Hepatic stellate cell (primary cell): Measurements from ENCODE around the gene P3H3.
"Not testable (repeated sequence)": the region's sequence is repeated elsewhere in the genome, so short reads cannot be mapped to it uniquely, and the experiment has no call there.

Experiments used
- DNase-seq: peaks from one replicate; pipeline ENCODE4 v3.0.0; 2011; ENCODE audit warnings: low spot score

P3H3 gene

GRCh38 chr12:6866163-6866919 lies 38.1 kb downstream of the P3H3 start:
- DNase-seq: no peak

GRCh38 chr12:6866920-6867412 lies 38.8 kb downstream of the P3H3 start:
- peak; percentile 27 for DNase-seq

GRCh38 chr12:6867413-6868210 lies 39.4 kb downstream of the P3H3 start, which contains the start of gene TPI1:
TSS of gene TPI1 (plus strand) at chr12:6867531. CDS start at chr12:6867567, 36 bp downstream.
- peak; percentile 91 for DNase-seq

- DNase-seq: peak; percentile 48
These were observed 40.2 kb downstream of the P3H3 start for GRCh38 chr12:6868211-6869048.

- DNase-seq: peak; percentile 83
These were observed 41.1 kb downstream of the P3H3 start for GRCh38 chr12:6869049-6870021.

- not testable (repeated sequence) for DNase-seq
These were observed 42.1 kb downstream of the P3H3 start for GRCh38 chr12:6870304-6870703.

- peak; percentile 44 for DNase-seq
These were observed 43.1 kb downstream of the P3H3 start for GRCh38 chr12:6871052-6871957.

- DNase-seq: peak; percentile 90
These were observed 44.2 kb downstream of the P3H3 start for GRCh38 chr12:6872073-6873048.

GRCh38 chr12:6873094-6874014 lies 45.1 kb downstream of the P3H3 start, which contains the start of gene SPSB2:
TSS of gene SPSB2 (minus strand) at chr12:6873303. CDS start at chr12:6872901, 402 bp downstream.
- DNase-seq: peak; percentile 95

- not testable (repeated sequence) for DNase-seq
These were observed 45.8 kb downstream of the P3H3 start for GRCh38 chr12:6874015-6874368.

GRCh38 chr12:6879824-6880223 lies 51.6 kb downstream of the P3H3 start:
- DNase-seq: not testable (repeated sequence)

- DNase-seq: no peak
These were observed 55.0 kb downstream of the P3H3 start for GRCh38 chr12:6883252-6883651.

- DNase-seq: no peak
These were observed 55.5 kb downstream of the P3H3 start for GRCh38 chr12:6883683-6884082.

- no peak for DNase-seq
These were observed 56.3 kb downstream of the P3H3 start for GRCh38 chr12:6884539-6884938.

- not testable (repeated sequence) for DNase-seq
These were observed 58.2 kb downstream of the P3H3 start for GRCh38 chr12:6886206-6886999.

GRCh38 chr12:6887460-6887859 lies 59.3 kb downstream of the P3H3 start:
- DNase-seq: no peak

- no peak for DNase-seq
These were observed 60.2 kb downstream of the P3H3 start for GRCh38 chr12:6888360-6888759.
